Ammon's horn (tissue), 1 donor: ENCODE results near the gene CPZ.

Experiments used
- DNase-seq: peaks from one replicate; pipeline ENCODE4 v3.0.0-alpha.2; 2016; ENCODE audit warnings: low spot score

Gene CPZ

DNA sequence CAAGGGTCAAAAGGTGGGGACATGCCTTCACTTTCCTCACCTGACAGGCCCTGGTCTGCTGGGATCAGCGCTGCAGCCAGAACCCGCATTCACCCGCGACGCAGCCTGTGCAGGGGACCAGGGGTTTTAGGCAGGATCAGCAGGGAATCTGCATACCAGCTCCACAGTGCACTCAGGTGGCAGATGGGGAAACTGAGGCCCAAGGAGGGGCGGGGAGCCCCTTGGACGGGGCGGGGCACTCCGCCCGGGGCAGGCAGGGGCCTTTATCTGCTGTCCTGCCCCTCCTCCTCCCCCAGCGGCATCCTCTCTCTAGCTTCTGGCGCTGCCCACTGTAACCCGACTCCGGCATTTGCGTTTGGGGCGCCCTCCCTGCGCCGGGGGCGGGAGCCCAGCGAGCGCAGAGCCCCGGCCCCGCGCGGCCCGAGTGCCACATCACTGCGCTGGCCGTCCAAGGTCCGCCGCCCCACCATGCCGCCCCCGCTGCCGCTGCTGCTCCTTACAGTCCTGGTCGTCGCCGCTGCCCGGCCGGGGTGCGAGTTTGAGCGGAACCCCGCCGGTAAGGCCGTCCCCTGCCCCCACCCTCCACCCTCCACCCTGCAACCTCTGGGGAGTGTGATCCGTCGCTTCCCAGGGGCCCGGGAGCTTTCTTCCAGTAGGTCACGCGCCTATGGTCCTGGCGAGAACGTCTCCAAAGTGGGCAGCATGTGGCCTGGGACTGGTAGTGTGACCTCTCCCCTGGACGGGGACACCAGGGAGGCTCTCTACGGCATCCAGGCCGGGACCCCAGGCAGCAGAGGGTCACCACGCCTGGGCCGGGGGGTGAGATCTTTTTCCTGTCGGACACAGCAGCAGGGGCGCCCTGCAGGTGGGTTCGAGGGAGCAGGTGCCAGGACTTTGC lies at the start of gene CPZ:
CPZ (plus strand) TSS at position 400 of the 898 bp plus-strand sequence; CDS start at position 469, 69 bp downstream.
- DNase-seq = no peak

GRCh38 chr4:8542776-8543525 lies 49.6 kb upstream of the CPZ start:
- DNase-seq = no peak

DNA sequence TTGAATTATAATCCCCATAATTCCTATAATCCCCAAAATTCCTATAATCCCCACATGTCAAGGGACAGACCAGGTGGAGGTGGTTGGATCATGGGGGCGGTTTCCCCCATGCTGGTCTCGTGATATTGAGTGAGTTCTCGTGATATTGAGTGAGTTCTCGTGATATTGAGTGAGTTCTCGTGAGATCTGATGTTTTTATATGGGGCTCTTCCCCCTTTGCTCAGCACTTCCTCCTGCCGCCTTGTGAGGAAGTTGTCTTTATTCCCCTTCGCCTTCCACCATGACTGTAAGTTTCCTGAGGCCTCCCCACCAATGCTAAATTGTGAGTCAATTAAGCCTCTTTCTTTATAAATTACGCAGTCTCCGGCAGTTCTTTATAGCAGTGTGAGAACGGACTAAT lies 48.9 kb upstream of the CPZ start:
- DNase-seq = no peak

- DNase-seq = no peak
These were observed 48.3 kb upstream of the CPZ start for GRCh38 chr4:8544282-8544681.

DNA sequence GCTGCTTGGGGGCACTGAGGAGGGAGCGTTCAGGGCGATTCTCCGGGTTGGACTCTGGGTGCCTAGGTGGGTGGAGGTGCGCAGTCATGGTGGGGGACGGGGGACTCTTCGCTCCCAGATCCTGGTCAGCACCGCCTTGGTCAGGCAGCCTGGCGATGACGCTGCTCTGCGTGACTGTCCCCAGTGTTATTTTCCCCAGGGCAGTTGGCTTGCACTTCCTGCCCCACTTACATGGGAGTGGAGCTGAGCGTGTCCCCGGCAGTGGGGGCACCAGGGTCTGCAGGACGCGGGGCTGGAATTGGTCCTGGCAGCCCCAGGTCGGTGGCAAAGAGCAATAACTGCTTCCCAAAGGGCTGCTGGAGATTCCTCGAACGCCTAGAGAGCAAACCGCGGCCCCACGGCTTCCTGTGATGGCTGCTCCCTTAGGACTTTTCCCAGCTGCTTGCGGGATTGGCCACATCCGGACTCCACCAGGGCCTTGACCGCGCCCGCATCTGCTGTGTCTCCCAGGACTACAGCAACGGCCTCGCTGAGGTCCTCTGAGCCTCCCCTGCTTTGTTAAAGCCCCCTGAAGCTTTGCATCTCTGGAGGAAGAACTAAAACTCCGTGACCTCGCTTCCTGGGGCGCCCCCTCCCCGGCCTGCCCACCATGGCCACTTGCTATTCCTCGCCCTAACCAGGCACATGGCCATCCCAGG lies 47.7 kb upstream of the CPZ start:
- no peak for DNase-seq

DNA sequence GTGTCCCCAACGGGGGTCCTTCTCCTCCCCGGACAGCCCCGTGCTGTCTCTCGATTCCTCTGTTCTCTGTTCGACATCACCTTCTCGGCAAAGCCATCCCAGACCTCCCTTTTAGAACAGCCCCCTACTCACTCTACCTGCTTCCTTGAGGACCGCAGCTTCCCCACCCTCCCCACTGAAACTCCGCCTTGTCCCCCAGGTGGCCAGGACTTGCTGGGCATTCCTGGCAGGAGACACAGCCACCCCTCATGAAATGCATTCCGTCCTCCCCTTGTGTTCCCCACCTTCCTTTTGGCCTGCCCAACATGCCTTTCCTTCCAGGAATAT lies 47.2 kb upstream of the CPZ start:
- no peak for DNase-seq

GRCh38 chr4:8546766-8547107 lies 45.8 kb upstream of the CPZ start:
- no peak for DNase-seq

DNA sequence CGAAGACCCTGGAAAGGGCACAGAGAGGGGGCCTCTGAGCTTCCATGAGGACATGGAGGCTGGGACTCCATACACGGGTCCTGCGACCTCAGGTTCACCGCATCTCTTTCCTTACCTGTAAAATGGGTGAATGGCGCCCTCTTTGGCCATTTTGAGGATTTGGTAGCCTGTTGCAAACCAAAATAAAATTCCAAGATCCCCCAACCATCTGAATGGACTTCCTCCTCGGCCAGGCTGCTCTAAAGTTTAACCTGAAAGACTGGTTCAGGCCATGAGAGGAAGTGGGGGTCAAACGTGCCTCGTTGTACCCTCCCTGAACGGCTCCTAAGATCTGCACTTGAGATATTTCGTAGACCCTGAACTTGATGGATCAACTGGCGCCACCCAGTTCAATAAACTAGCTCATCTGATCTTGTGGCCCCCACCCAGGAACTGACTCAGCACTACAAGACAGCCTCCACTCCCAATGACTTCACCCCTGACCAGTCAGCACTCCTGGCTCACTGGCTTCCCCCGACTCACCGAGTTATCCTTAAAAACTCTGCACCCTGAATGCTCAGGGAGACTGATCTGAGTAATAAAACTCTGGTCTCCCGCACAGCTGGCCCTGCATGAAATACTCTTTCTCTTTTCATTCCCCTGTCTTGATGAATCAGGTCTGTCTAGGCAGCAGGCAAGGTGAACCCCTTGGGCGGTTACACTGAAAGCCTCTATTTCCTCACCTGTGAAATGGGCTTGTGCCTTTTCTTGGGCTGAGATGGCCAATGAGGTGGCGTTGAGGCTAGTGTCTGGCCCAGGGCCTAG lies 45.3 kb upstream of the CPZ start:
- DNase-seq = no peak

- DNase-seq = no peak
These were observed 44.4 kb upstream of the CPZ start for GRCh38 chr4:8547912-8548730.

- no peak for DNase-seq
These were observed 43.7 kb upstream of the CPZ start for GRCh38 chr4:8548731-8549351.

GRCh38 chr4:8549352-8549931 lies 43.1 kb upstream of the CPZ start:
- no peak for DNase-seq

DNA sequence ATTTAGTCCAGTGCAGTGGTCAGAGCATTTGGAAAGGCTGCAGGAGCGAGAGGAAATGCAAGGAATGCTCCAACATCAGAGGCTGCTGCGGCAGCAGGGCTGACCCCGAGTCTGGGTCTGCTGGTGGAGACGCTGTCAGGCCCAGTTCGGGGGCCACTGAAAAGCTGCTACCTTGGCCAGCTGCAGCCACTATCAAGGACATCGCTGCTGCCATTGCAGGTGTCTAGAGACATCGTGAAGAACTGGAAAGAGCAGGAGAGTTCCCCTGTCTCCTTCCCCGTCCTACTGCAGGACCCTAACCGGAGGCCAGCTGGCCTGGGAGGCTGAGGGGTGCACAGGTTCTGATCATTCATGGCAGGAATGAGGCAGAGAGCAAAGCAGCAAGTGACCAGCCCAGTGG lies 41.9 kb upstream of the CPZ start:
- DNase-seq = no peak

DNA sequence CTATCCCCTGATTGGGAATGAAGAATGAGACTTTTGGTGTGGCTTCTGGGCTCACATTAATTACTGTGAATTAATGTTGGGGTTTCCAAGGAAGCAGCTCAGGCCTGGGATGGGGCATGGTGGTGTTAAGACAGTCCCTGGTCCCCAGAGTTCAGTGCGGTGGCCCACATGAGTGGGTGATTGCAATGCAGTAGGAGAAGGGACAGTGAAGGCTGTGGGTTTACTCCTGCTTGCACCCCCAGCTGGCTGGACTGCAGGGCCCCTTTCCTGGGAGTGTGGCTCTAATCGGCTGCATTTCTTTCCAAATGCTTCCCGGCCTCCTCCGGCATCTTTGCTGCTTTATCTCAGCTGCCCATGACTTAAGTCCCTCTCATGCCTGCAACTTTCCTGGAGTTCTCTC lies 40.5 kb upstream of the CPZ start:
- DNase-seq = no peak

DNA sequence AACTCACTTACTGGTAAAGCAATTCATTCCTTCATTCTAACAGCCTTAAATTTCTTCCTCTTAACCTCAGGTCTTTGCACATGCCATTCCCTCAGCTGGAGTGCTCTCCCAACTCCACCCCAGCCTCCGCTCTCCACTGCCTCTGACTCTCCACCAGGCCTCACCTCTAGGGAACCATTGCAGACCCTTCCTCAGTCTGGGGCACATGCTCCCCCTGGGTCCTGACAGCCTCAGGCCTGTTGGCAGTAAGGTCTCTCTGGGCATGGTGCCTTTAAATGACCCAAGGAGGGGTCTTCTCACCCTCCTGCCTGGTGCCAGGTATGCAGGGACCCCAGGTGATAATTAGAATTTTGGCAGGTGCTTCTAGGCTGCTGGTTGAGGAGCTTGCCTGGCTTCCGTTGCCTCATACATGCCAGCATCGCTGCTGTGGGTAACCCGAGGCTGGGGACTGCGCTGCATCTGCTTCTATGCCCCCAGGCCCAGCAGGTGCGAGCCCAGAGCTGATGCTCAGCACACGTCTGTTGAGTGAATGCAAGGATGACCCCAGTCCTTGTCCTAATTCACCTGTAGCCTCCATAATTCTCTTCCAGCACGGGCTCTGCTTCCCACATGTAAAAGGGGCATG lies 39.9 kb upstream of the CPZ start:
- no peak for DNase-seq

GRCh38 chr4:8553216-8553615 lies 39.3 kb upstream of the CPZ start:
- DNase-seq = no peak

GRCh38 chr4:8553991-8554405 lies 38.6 kb upstream of the CPZ start:
- no peak for DNase-seq

DNA sequence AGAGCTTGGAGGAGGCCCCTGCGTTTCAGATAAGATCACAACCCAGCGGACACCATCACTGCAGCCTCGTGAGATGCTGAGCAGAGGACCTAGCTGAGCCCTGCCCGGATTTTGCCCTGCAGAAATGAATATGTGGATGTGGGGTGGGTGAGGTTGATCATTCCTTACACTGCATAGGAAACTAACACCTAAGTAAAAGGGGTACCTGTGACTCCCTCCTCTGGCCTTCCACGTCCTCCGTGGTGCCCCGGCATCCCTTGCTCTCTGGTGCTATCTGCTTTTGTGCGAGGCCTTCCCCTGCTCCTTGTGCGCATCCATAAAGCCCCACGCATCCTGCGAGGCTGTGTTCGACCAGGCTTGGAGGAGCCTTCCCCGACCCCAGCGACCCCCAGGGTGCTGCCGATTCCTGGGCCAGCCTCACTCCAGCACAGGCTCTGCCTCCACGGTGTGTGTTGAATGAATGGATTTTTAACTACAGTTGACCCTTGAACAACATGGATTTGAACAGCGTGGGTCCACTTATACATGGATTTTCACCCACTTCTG lies 37.9 kb upstream of the CPZ start:
- DNase-seq = no peak

DNA sequence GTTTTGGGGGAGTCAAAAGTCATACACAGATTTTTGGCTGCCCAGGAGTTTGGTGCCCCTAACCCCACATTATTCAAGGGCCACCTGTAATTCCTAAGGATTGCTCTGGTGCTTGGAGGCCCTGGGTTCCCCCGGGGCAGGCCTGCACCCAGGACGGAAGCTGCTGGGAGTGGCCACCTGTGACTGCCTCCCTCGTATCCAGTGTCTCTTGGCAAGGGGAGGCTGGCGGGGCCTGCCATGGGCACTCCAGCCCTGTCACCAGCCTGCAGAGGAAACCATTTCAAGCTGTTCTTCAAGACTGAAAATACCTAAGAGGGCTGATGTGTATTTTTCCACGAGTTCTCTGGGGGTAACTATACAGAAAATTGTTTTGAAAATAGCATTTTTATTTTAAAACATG lies 36.8 kb upstream of the CPZ start:
- no peak for DNase-seq

- no peak for DNase-seq
These were observed 36.0 kb upstream of the CPZ start for GRCh38 chr4:8556341-8557150.
